D721Med (cell line): Measurements from ENCODE around the gene TSPOAP1.

Experiments
- DNase-seq: peaks from one replicate; pipeline ENCODE4 v3.0.0; 2011; ENCODE audit warnings: low spot score; ENCODE audit not compliant: insufficient read length
- FAIRE-seq: peaks from 2 replicates; lab custom pipeline; 2011; peaks lifted over from hg19 to GRCh38; lab: Jason Lieb, UNC
- TF ChIP-seq, protein P1 (sequence below): IDR thresholded peaks from 2 replicates; pipeline ENCODE4 v1.5.1; 2012; ENCODE audit warnings: mild to moderate bottlenecking, control low read depth; ENCODE audit not compliant: insufficient read depth; ENCODE audit errors: missing control alignments

Gene TSPOAP1

DNA sequence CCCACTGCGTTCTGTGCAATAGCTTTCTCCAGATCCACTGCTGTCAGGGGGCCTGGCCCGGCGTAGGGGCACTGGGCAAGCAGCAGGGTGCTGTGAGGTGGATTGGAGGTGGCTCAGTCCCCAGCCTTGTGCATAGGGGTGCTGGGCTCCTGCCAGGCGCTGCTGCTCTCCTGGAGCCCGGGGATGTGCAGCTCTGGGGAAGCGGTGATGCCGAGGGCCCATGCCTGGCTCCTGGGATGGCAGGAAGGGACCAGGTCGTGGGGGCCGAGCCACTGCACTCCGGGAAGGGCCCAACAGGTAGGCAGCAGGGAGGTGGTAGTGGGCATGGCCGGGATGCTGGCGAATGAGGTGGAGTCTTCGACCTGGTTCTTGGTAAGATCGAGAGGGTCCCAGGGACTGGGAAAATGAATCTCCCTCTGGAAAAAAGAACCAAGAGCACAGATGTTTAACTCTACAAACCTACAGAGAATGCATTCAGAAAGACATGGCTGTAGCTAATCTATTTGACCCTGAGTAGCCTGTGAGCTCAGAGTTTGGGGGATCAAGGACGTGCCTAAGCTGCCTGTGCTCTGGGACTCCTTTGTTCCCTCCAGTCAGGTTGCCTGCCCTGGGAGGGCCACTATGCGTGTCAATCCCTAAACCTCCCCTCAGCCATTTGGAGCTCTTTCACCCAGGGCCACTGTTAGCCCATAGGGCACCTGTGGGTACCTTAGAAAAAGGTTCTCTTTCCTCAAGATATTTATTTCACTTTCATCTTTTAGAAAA is 30.0 kb upstream of the TSPOAP1 start:
- DNase-seq (no peak), FAIRE-seq (no peak)
- TF ChIP-seq, protein P1, sequence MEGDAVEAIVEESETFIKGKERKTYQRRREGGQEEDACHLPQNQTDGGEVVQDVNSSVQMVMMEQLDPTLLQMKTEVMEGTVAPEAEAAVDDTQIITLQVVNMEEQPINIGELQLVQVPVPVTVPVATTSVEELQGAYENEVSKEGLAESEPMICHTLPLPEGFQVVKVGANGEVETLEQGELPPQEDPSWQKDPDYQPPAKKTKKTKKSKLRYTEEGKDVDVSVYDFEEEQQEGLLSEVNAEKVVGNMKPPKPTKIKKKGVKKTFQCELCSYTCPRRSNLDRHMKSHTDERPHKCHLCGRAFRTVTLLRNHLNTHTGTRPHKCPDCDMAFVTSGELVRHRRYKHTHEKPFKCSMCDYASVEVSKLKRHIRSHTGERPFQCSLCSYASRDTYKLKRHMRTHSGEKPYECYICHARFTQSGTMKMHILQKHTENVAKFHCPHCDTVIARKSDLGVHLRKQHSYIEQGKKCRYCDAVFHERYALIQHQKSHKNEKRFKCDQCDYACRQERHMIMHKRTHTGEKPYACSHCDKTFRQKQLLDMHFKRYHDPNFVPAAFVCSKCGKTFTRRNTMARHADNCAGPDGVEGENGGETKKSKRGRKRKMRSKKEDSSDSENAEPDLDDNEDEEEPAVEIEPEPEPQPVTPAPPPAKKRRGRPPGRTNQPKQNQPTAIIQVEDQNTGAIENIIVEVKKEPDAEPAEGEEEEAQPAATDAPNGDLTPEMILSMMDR: no peak

DNA sequence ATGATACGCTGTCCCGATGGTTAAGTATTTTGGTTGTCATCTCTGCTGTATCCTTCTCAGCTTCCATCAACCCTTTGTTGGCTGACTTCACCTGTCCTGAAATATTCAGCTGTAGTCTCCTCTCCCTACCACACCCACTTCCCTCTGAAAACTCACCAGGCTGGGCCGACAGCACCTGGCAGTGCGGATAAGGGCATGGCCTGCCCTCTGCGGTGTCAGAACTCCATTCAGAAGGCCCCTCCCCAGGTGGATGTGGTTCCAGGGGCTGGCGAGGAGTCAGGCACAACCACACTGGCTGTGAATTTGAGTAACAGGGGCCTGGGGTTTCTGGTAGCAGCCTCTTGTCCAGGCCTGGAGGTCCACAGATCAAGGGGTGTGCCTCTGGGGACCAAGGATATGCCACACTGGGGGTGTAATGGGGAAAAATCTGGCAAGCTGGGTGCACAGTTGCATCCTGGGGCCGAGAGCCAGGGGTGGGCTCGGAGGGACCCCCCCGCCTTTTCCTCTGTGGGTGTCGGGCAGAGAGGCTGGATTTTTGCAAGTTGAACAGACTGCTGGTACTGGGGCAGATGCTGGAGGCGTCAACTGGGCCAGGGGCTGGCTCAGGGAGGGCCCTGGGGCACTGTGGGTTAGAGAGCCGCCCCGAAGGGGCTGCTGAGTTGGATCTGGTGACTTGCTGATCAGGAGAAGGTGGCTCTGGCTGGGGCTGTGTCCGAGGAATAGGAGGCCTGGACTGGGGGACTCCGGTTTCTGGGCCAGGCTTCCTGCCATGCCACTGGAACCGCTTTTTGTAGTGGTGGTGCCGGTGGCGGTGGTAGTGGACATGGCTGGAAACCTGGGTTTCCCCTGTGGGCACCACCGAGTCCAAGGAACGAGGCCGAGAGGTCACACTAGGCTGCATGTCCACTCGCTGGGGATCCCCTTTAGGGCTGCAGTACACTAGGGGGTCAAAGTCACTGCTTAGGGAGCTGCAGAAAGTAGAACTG is 29.0 kb upstream of the TSPOAP1 start:
- TF ChIP-seq, protein P1: no peak
- no peak for DNase-seq
- no peak for FAIRE-seq

DNA sequence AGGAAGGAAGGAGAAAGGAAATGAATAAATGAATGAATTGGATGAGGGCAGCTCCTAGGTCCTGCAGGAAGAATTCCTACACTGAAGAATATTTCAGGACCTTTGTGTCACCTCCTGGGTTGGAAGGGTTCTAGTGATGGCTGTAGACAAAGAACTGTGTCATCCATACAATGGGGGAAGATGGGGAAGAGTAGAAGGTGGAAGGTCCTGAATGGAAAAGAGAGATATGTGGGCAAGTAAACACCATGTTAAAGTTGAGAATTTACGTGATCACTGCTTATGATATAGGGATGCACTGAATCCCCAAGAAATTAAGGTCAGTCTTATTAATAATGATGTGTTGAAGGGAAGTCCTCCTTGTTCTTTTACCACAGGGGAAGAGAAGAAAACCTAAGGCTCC is 27.6 kb upstream of the TSPOAP1 start:
- FAIRE-seq (no peak), DNase-seq (no peak)
- TF ChIP-seq, protein P1: no peak

DNA sequence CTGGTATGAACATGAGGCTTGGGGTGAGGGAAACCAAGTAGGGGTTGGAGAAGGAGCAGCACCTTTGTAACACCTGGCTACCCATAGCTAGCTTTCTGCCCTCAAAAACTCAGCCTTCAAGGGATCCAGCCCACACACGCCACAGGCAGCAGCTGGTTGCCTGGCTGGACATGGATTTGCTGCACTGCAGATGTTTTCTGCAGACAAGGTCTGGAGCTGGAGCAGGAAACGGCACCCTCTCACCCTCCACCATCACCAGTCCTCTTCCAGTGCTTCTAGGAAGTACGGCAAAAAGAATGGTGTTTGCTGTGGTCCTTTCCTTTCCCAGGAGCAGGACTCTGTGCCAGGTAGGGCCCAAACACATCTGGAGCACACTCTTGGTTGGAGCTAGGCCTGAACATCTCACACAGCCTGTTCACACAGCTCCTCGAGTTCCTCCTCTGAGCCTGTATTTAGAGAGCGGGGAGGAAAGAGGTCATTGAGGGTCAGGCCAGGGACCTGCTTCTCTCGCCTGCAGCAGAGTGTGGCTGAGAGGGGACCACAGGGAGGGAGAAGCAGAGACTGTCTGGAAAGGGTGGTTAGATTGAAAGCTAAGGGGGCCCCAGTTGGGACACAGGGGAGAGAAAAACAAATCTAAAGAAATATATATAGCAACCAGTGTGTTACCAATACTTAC is 26.1 kb upstream of the TSPOAP1 start:
- FAIRE-seq: no peak
- TF ChIP-seq, protein P1: no peak
- DNase-seq: no peak

DNA sequence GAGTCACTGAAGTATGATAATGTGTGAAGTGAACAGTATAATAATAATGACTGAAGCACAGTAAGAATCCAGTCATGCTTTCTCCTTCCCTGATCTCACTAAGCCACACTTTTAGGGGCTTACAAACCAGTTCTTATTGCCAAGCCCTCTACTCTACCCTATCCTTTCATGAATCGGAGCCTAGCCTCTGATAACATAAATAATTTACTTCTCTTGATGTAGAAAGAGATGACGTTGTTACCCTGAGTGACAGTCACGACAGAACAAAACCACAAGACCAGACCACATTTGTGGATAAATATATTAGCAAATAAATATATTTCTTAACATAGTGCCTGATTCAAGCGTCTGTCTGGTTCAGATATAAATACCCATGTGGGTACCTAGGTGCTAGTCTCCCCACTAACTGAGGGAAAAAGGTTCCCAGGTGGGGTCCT is 24.8 kb upstream of the TSPOAP1 start:
- TF ChIP-seq, protein P1: no peak
- DNase-seq: no peak
- FAIRE-seq: no peak

DNA sequence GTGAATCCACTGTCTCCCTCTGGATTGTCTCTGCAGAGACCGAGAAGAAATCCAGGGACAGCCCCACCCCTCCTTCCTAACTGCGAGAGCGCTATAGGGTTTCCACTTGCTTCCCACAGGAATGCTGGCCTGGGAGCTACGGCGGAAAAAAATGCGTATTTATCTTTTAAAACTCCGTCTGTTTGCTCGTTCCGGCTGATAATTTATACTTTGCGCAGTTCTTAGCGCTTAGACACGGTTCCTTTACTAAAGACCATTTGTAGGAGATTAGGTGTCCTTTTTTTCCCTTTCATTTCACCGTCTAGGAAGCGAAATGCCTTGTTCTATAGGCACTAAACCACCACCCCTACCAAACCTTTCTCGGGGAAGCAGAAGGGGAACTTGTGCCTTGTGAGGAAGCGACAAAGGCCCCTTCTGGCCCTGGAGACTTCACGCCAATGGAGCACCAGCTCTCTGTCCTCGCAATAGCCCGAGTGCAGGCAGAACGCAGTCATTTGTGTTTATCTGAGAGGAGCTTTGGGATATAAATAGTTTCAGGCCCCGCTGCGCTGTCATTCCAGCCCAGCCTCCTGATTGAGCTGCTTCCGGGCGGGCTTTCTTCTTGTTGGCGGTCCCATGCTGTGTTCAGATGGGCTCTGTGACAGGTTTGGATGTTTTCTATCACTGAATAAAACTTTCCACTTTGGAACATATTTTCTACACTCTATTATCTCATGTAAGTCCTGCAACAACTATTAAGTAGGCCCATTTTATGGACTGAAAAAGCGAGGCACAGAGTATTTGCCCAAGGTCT is 24.2 kb upstream of the TSPOAP1 start:
- FAIRE-seq (no peak), DNase-seq (no peak)
- TF ChIP-seq, protein P1: no peak
